GM10266 (cell line): ENCODE data around the gene NPM1.

Experiments
- DNase-seq: peaks from one replicate; pipeline ENCODE4 v3.0.0; 2012; ENCODE audit errors: extremely low spot score
- CTCF ChIP-seq: IDR thresholded peaks from 2 replicates; pipeline ENCODE4 v1.5.1; 2012; ENCODE audit warnings: mild to moderate bottlenecking, low read depth; ENCODE audit not compliant: control insufficient read depth, insufficient read depth; ENCODE audit errors: missing control alignments

NPM1 gene

GRCh38 chr5:171447226-171447625 lies 59.6 kb downstream of the NPM1 start:
- TF ChIP-seq CTCF: no peak
- no peak for DNase-seq

- TF ChIP-seq CTCF: no peak
- DNase-seq: no peak
These were observed 61.8 kb downstream of the NPM1 start for GRCh38 chr5:171449426-171449825.

GRCh38 chr5:171450423-171451331 lies 63.0 kb downstream of the NPM1 start:
- DNase-seq: no peak
- no peak for TF ChIP-seq CTCF

GRCh38 chr5:171451421-171451820 lies 63.8 kb downstream of the NPM1 start:
- DNase-seq: no peak
- TF ChIP-seq CTCF: no peak

- DNase-seq: no peak
These were observed 65.5 kb downstream of the NPM1 start for GRCh38 chr5:171453056-171453725.

GRCh38 chr5:171453988-171454387 lies 66.3 kb downstream of the NPM1 start:
- no peak for TF ChIP-seq CTCF
- no peak for DNase-seq

More at GRCh38 chr5:171453056-171453725, 65.5 kb downstream of the NPM1 start:
- no peak for TF ChIP-seq CTCF

GRCh38 chr5:171454549-171454948 lies 66.9 kb downstream of the NPM1 start:
- no peak for DNase-seq
- TF ChIP-seq CTCF: no peak
